Endothelial cell of umbilical vein (primary cell): Measurements from ENCODE around the gene CBLIF. TPM values are rescaled to one million over a fixed set of nuclear protein-coding genes. Genes with fewer than 3 reads are reported as not detected.
"Not testable (repeated sequence)": the region's sequence is repeated elsewhere in the genome, so short reads cannot be mapped to it uniquely, and the experiment has no call there.

Experiments
- BruUV-seq: library from RNA; stranded (reverse); fragments of 400-500 nt; replicated peaks from 2 replicates; lab custom pipeline; 2021; lab: Mats Ljungman, UMichigan
- CTCF ChIA-PET: fragments of 300-600, 350-600 bp; sonication (Branson Sonifier 250); formaldehyde crosslinking; loops from one replicate; lab custom pipeline; 2021; ENCODE audit warnings: antibody characterized with exemption, inconsistent platforms; lab: Charles Lee
- POLR2A ChIA-PET: fragments of 300-600, 350-600 bp; sonication (Branson Sonifier 250); formaldehyde crosslinking; loops from one replicate; lab custom pipeline; 2021; ENCODE audit warnings: antibody characterized with exemption, inconsistent platforms; lab: Charles Lee
- DNase-seq: peaks from one replicate; pipeline ENCODE4 v3.0.0-alpha.2; 2011; ENCODE audit warnings: low read depth, low spot score
- FAIRE-seq: peaks from 2 replicates; lab custom pipeline; 2011; peaks lifted over from hg19 to GRCh38; lab: Jason Lieb, UNC
- H2AFZ ChIP-seq: 2 replicates; pipeline ENCODE4 v1.6.0; 2012; ENCODE audit warnings: low read depth, low read length, control low read depth, inconsistent platforms
- H3K27ac ChIP-seq: 2 replicates; pipeline ENCODE4 v1.5.1; 2011; ENCODE audit warnings: low read depth, mild to moderate bottlenecking, control low read depth, low read length, moderate library complexity; ENCODE audit not compliant: insufficient read depth
- H3K27me3 ChIP-seq, 2 experiments: 2 replicates each; pipeline versions ENCODE4 v1.6.0 to v1.6.1; 2011; ENCODE audit warnings: low read length in 2 of 2, mixed read lengths in 1 of 2; ENCODE audit not compliant: control insufficient read depth in 2 of 2, insufficient read depth in 2 of 2
- H3K36me3 ChIP-seq, 2 experiments: 2 replicates in 1 of 2; 3 replicates in 1 of 2; pipeline ENCODE4 v1.5.1; 2011; ENCODE audit warnings: low read length in 2 of 2, mild to moderate bottlenecking in 1 of 2, moderate library complexity in 1 of 2; ENCODE audit not compliant: control insufficient read depth in 2 of 2, insufficient read depth in 2 of 2; ENCODE audit errors: extremely low read depth in 1 of 2
- H3K4me1 ChIP-seq: 3 replicates; pipeline ENCODE4 v1.5.1; 2011; ENCODE audit warnings: mild to moderate bottlenecking, low read length; ENCODE audit not compliant: control insufficient read depth, insufficient read depth; ENCODE audit errors: extremely low read depth
- H3K4me2 ChIP-seq: 2 replicates; pipeline ENCODE4 v1.6.1; 2011; ENCODE audit warnings: low read length, control low read depth, mixed read lengths; ENCODE audit not compliant: insufficient read depth
- H3K4me3 ChIP-seq, 3 experiments: fragments of 200-600 bp in 1 of 3; sonication (generic), shearing (Covaris generic) in 1 of 3; replicated peaks in 1 of 3; 2 replicates each; pipeline ENCODE4 v1.5.1; 2011 to 2016; ENCODE audit warnings: control low read depth in 3 of 3, low read length in 3 of 3, mild to moderate bottlenecking in 2 of 3, inconsistent platforms in 1 of 3, low read depth in 1 of 3, moderate library complexity in 1 of 3; ENCODE audit not compliant: insufficient read depth in 1 of 3
- H3K79me2 ChIP-seq: 2 replicates; pipeline ENCODE4 v1.6.0; 2012; ENCODE audit warnings: low read length, inconsistent platforms; ENCODE audit not compliant: control insufficient read depth, insufficient read depth
- H3K9ac ChIP-seq: replicated peaks from 2 replicates; pipeline ENCODE3; 2011; ENCODE audit warnings: low read length, control low read depth; ENCODE audit not compliant: insufficient read depth; ENCODE audit errors: extremely low read depth
- H3K9me1 ChIP-seq: replicated peaks from 3 replicates; pipeline ENCODE4 v1.6.0; 2011; ENCODE audit warnings: mild to moderate bottlenecking, low read length; ENCODE audit not compliant: control insufficient read depth, insufficient read depth; ENCODE audit errors: extremely low read depth
- H3K9me3 ChIP-seq: replicated peaks from 2 replicates; pipeline ENCODE4 v1.5.1; 2012; ENCODE audit warnings: low read length, inconsistent platforms; ENCODE audit not compliant: control insufficient read depth, insufficient read depth
- H4K20me1 ChIP-seq: replicated peaks from 2 replicates; pipeline ENCODE3; 2011; ENCODE audit warnings: mild to moderate bottlenecking, low read length; ENCODE audit not compliant: control insufficient read depth, insufficient read depth; ENCODE audit errors: extremely low read depth
- CTCF ChIP-seq, 2 donors: IDR thresholded peaks; 1 replicate in 1 of 2; 2 replicates in 1 of 2; pipeline ENCODE4 v1.5.1; 2011; ENCODE audit warnings: low read length in 2 of 2, mild to moderate bottlenecking in 2 of 2, moderate library complexity in 2 of 2, control low read depth in 1 of 2, inconsistent platforms in 1 of 2, low read depth in 1 of 2; ENCODE audit not compliant: insufficient read depth in 1 of 2; ENCODE audit errors: extremely low read depth in 1 of 2
- MYC ChIP-seq: IDR thresholded peaks from one replicate; pipeline ENCODE4 v1.6.1; 2011; ENCODE audit warnings: mild to moderate bottlenecking, low read depth, low read length
- dilution Hi-C: fragments of 300-500 bp; cut with MboI; formaldehyde crosslinking; loops from one replicate; pipeline ENCODE4 v1.15.0; 2019; ENCODE audit warnings: low sequenced_read_pairs; ENCODE audit not compliant: extremely low pct_ligation_motif_present
- intact Hi-C: fragments of 100-400 bp; cut with micrococcal nuclease; formaldehyde crosslinking; loops from one replicate; pipeline ENCODE4 v1.10.0; 2022
- polyA plus RNA-seq, 4 experiments: library from polyadenylated mRNA; depleted of rRNA in 3 of 4; stranded (reverse) in 3 of 4; unstranded in 1 of 4; fragments of >200 nt; gene quantifications; 2 replicates each; pipeline versions ENCODE4 v1.2.1 to v1.2.3, GENCODE V29; 2011 to 2012; ENCODE audit warnings: missing spikeins in 1 of 4
- total RNA-seq: library from RNA; stranded (reverse); gene quantifications from 2 replicates; pipeline ENCODE4 v1.2.3, GENCODE V29; 2021

CBLIF gene
- total and polyA plus RNA-seq, 2 donors (not counting 3 experiments of a cell fraction or from before 2014, with no cell fraction given), result not detected

DNA sequence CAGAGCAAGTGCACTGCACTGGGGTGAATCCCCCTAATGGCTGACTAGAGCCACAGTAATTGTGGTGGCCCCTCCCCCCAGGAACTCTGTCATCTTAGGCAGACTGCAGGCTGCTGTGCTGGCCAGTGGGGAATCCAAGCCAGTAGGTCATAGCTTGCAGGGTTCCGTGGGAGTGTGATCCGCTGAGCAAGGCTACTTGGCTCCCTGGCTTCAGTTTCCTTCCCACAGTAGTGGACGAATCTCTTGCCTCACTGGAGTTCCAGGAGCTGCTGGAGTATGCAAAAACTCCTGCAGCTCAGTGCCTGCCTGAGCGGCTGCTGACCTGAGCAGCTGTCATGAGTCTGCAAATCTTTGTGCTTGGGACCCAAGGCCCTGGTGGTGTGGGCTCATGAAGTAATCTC, 46.5 kb upstream of the CBLIF start:
- TF ChIP-seq CTCF (IDR thresholded peaks at IDR 0.05; ENCODE audit: extremely low read depth in 1 of 2, insufficient read depth in 1 of 2, low read depth in 1 of 2, low read length in 2 of 2), result no peak
- no peak for TF ChIP-seq MYC
- Histone ChIP-seq H3K4me2 (no peak overlapping the region), H4K20me1 (no peaks in the 10 kb centered on the region), H3K27me3 (peaks cover 0 to 3% of the 10 kb centered on the region in 2 experiments), H3K9me3 (no peaks in the 10 kb centered on the region), H3K4me1 (no peaks in the 10 kb centered on the region), H2AFZ (no peak overlapping the region), H3K27ac (no peak overlapping the region), H3K9ac (no peak overlapping the region), H3K9me1 (no peaks in the 10 kb centered on the region), H3K36me3 (no peaks in the 10 kb centered on the region), H3K79me2 (no peaks in the 10 kb centered on the region), H3K4me3 (no peak overlapping the region)
- ChIA-PET POLR2A (no interaction called here), CTCF (interaction anchor here (0.6 to 1.3 kb wide), 2 partner anchors 9 to 17 kb away, joined by 3 to 4 read pairs; no protein-coding TSS in a partner anchor)
- no TSS peak for BruUV-seq
- dilution Hi-C loops (no loop called here), intact Hi-C loops (no loop called here)
- DNase-seq (no peak), FAIRE-seq (no peak)

- H4K20me1 ChIP-seq, H3K79me2 ChIP-seq, intact Hi-C loops, H3K9me1 ChIP-seq, H3K4me1 ChIP-seq, BruUV-seq, H3K27ac ChIP-seq, POLR2A ChIA-PET, FAIRE-seq, H3K4me3 ChIP-seq, H3K36me3 ChIP-seq, DNase-seq, H3K9ac ChIP-seq, dilution Hi-C loops, H3K27me3 ChIP-seq, H3K9me3 ChIP-seq, H2AFZ ChIP-seq, H3K4me2 ChIP-seq: not testable (repeated sequence)
- CTCF ChIA-PET, result interaction anchor here (1.0 kb wide), 1 partner anchor 32 kb away, joined by 3 read pairs; no protein-coding TSS in a partner anchor
These were observed 41.9 kb upstream of the CBLIF start for GRCh38 chr11:59887156-59887555.
